Transverse colon (tissue), 4 donors: ENCODE measurements around the gene CSHL1.
"Not testable (repeated sequence)": the region's sequence is repeated elsewhere in the genome, so short reads cannot be mapped to it uniquely, and the experiment has no call there.

Experiments
- CTCF ChIP-seq, 5 experiments: fragments of 200-600 bp in 3 of 5; fragments of 450-650 bp in 2 of 5; sonication (generic) in 3 of 5; IDR thresholded peaks; 1 replicate in 2 of 5; 2 replicates in 3 of 5; pipeline ENCODE4 v1.5.1; 2016 to 2017; ENCODE audit warnings: antibody characterized with exemption in 5 of 5, inconsistent platforms in 3 of 5, mild to moderate bottlenecking in 2 of 5, moderate library complexity in 1 of 5
- POLR2A ChIP-seq: fragments of 450-650 bp; IDR thresholded peaks from one replicate; pipeline ENCODE4 v1.6.1; 2016; ENCODE audit warnings: antibody characterized with exemption, mild to moderate bottlenecking, moderate library complexity
- POLR2AphosphoS5 ChIP-seq, 3 donors: sonication (generic); formaldehyde crosslinking; IDR thresholded peaks; one replicate each; pipeline ENCODE4 v1.6.1; 2016; ENCODE audit warnings: antibody characterized with exemption in 3 of 3

- not testable (repeated sequence) for TF ChIP-seq CTCF (IDR thresholded peaks at IDR 0.05); POLR2AphosphoS5 (IDR thresholded peaks at IDR 0.05); POLR2A
These were observed 36.4 kb downstream of the CSHL1 start for GRCh38 chr17:63874693-63875092.
